ENCODE data around the gene TTC39A.

The TTC39A gene

GRCh38 chr1:51330331-51331201, at the start of gene TTC39A:
Gene TTC39A, minus strand, starts transcription at chr1:51330562. Its CDS starts 85 bp downstream, at chr1:51330477.
- Histone ChIP-seq H3K27ac (no peak within 1 kb of the TSS), H3K4me3 (peak within 1 kb of the TSS; percentile 47 to 66), H3K9me3 (no peaks in the 10 kb centered on the region), H3K27me3 (peaks cover 0 to 6% of the 10 kb centered on the region in 2 donors), H3K4me1 (peaks cover 0 to 20% (median 17%) of the 10 kb centered on the region in 4 donors), H3K36me3 (no peaks in the 10 kb centered on the region)
- DNase-seq: no peak
- TF ChIP-seq CTCF (IDR thresholded peaks at IDR 0.05): no peak
- intact Hi-C loops (cut with DNase I; ENCODE audit: low total_unique reads): no loop called here

- intact Hi-C loops (cut with DNase I; ENCODE audit: low total_unique reads): no loop called here
- peaks cover 24 to 58% (median 53%) of the 10 kb centered on the region in 3 donors for H3K36me3 ChIP-seq
- H3K9me3 ChIP-seq: peaks cover 0 to 6% (median 5%) of the 10 kb centered on the region in 3 donors
- H3K27ac ChIP-seq: no peak overlapping the region
- H3K27me3 ChIP-seq: no peaks in the 10 kb centered on the region
- no peak for TF ChIP-seq CTCF (IDR thresholded peaks at IDR 0.05)
- no peaks in the 10 kb centered on the region for H3K4me1 ChIP-seq
- DNase-seq: no peak
- H3K4me3 ChIP-seq: no peak overlapping the region
Measured at GRCh38 chr1:51378871-51379270, 48.5 kb upstream of the TTC39A start.

GRCh38 chr1:51373898-51374297, 43.5 kb upstream of the TTC39A start:
- peaks cover 40 to 60% (median 54%) of the 10 kb centered on the region in 3 donors for H3K36me3 ChIP-seq
- H3K27me3 ChIP-seq: no peaks in the 10 kb centered on the region
- no peak for DNase-seq
- no peak overlapping the region for H3K4me3 ChIP-seq
- no peaks in the 10 kb centered on the region for H3K4me1 ChIP-seq
- no peak for TF ChIP-seq CTCF (IDR thresholded peaks at IDR 0.05)
- H3K27ac ChIP-seq: no peak overlapping the region
- no peaks in the 10 kb centered on the region for H3K9me3 ChIP-seq
- intact Hi-C loops (cut with DNase I; ENCODE audit: low total_unique reads): no loop called here

GRCh38 chr1:51372561-51372960, 42.2 kb upstream of the TTC39A start:
- intact Hi-C loops (cut with DNase I; ENCODE audit: low total_unique reads): no loop called here
- no peaks in the 10 kb centered on the region for H3K4me1 ChIP-seq
- no peak for TF ChIP-seq CTCF (IDR thresholded peaks at IDR 0.05)
- no peak overlapping the region for H3K4me3 ChIP-seq
- no peaks in the 10 kb centered on the region for H3K9me3 ChIP-seq
- no peak overlapping the region for H3K27ac ChIP-seq
- no peak for DNase-seq
- H3K27me3 ChIP-seq: no peaks in the 10 kb centered on the region
- peaks cover 40 to 55% (median 54%) of the 10 kb centered on the region in 3 donors for H3K36me3 ChIP-seq

GRCh38 chr1:51369171-51369570, 38.8 kb upstream of the TTC39A start:
- peaks cover 47 to 51% (median 48%) of the 10 kb centered on the region in 3 donors for H3K36me3 ChIP-seq
- intact Hi-C loops (cut with DNase I; ENCODE audit: low total_unique reads): no loop called here
- TF ChIP-seq CTCF (IDR thresholded peaks at IDR 0.05): no peak

More at GRCh38 chr1:51369171-51369570, 38.8 kb upstream of the TTC39A start:
- H3K27me3 ChIP-seq: no peaks in the 10 kb centered on the region
- H3K9me3 ChIP-seq: no peaks in the 10 kb centered on the region
- H3K27ac ChIP-seq: no peak overlapping the region
- H3K4me1 ChIP-seq: no peaks in the 10 kb centered on the region
- DNase-seq: no peak
- H3K4me3 ChIP-seq: no peak overlapping the region

Measured in tibial artery (tissue), 4 donors.